ENCODE results near the gene IFTAP. TPM values are rescaled to one million over a fixed set of nuclear protein-coding genes. Genes with fewer than 3 reads are reported as not detected.
A peak's percentile ranks its signal among the peaks of the same experiment; 100 is the strongest.
"Not testable (repeated sequence)": the region's sequence is repeated elsewhere in the genome, so short reads cannot be mapped to it uniquely, and the experiment has no call there.

The IFTAP gene
- total RNA-seq, 1 donor from 2014 or later = 18.8 TPM

- DNase-seq (ENCODE audit: low spot score) = no peak
These were observed 44.3 kb downstream of the IFTAP start for GRCh38 chr11:36638556-36638955.

DNA sequence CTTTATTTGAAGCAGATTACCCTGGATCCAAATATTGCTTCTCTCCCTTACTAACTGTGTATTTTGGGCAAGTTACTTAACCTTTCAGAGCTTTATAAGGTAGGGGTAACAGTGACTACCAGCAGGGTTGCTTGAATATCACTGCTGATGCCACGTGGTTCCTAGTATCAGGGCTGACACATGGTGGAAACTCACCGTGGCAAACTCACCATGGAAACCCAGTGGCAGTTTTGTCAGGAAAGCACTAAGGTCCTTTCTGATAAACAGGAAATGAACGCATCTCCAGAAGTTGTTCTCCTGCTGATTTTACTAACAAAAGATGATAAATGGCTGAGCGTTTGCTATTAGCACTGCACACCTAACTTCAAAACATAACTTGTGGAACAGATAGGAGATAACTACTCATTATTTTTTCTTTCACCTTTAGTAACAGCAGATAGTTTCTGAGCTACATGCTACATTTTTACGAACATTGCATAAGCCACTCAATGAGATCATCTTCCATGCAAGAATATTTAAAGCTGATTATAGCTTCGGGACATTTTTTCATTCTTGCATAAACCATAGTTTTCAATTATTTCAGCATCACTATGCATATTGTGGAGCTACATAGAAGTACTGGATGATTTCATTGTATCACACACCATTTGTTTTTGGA lies 63.4 kb downstream of the IFTAP start:
- DNase-seq (ENCODE audit: low spot score) = no peak

GRCh38 chr11:36661359-36661758 lies 67.1 kb downstream of the IFTAP start:
- DNase-seq (ENCODE audit: low spot score) = not testable (repeated sequence)

- DNase-seq (ENCODE audit: low spot score) = peak; percentile 12
These were observed 78.6 kb downstream of the IFTAP start for GRCh38 chr11:36672815-36673450.

- not testable (repeated sequence) for DNase-seq (ENCODE audit: low spot score)
These were observed 85.2 kb downstream of the IFTAP start for GRCh38 chr11:36679547-36679946.

DNA sequence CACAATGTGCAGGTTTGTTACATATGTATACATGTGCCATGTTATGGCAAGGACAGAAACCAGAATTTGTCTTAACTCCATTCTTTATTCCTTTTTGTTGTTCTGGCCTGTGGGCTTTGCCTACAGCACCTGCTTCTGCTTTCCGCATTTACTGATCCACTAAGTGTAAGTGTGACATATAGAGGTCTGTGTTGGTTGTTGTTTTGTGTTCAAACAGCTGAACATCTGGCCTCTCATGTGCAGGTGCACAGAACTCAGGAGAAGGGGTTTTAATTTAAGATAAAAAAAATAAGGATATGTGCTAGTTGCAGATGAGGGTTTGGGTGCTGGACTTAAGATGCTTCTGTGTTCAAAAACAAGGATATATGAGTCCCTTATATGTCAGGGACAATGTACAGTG lies 89.5 kb downstream of the IFTAP start:
- no peak for DNase-seq (ENCODE audit: low spot score)

DNA sequence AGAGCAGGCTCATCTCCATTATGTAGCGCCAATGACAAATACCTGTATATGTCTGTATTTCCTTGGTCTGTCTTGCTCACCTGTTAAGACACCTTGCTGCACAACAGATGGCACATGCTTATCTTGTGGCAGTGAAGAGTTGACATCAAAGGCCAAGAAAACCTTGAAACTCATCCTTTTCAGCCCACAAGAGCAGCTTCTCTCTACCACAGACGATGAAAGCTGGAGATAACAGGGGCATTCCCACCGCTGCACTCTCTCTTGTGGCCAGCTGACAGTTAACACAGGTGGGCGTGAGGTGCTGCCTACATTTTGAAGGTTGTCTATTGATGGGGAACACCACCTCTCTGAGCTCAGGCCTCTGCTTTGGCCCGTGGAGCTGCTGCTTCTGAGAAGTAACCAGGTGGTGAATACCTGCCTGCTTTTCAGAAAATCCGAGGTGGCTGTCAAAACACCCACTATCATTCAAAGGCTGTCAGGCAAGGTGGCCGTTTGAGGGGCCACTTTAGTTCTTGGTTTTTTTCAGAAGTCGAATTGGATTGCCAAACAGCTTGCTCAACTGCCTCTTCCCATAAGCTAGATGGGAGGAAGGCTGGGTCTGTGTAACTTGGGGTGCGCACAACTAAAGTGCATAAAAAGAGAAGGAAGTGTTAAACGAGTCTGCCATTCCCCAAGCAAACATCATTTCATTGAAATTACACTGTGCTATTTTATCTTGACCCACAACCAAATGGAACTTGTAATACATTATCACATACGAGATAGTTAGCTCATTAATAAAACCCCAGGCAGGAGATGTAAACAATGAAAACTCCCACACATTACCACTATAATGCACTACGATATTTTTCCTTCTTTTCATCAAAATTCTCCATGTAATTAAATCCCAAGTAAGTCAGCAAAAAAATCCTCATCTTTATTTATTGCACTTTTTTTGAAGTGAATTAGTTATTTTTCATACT lies 90.8 kb downstream of the IFTAP start:
- DNase-seq (ENCODE audit: low spot score) = no peak

GRCh38 chr11:36688132-36688531 lies 93.8 kb downstream of the IFTAP start:
- no peak for DNase-seq (ENCODE audit: low spot score)

DNA sequence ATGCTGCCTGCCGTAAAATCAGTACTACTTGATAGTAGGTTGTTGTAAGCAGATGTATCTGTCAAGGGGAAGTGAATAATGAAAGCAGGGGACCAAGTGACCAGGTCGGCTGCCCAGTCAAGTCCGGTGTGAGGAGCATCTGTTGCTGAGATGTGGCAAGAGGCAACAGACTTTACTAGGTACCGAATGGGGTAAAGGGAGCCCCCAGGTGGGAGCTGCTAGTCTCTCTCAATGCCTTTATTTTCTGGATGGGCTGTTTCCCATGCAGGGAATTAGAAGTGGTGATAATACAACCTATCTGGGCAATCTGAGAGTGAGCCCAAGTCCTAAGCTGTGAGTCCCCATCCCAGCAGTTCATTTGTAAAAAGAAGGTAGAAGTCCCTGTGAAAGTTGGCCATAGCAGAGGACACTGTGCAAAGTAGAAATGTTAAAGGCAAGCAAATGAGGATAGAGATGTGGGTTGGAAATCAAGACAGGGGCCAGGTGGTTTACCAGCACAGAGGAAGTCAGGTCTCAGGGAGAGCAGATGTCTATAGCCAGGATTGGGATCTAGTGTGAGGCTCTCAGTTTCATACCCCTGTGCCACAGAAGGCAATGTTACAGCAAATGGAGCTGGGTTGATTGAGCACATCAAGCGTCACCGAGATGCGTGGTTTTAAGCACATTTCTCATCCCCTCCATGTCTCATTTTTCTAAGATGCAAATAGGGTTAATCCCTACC lies 94.4 kb downstream of the IFTAP start:
- DNase-seq (ENCODE audit: low spot score) = no peak

DNA sequence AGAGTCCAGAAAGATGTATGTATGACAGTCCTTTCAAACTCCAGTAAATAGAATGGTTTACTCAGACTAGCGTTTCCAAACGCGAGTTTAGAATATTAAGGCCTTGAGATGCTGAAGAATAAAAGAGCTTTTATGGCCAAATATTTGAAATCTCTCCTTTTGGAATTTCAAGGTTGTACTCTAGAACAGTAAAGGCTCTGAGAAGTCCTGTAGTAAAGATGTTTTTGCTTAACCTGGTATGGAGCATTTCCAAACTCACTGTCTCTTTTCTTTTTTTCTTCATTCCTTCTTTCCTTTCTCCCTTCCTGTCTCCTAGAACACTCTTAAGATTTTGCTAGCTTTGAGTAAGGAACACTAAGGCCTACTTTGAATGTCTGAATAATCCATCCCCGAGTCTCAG lies 95.1 kb downstream of the IFTAP start:
- DNase-seq (ENCODE audit: low spot score) = no peak

- DNase-seq (ENCODE audit: low spot score) = no peak
These were observed 98.4 kb downstream of the IFTAP start for GRCh38 chr11:36692704-36693103.

DNA sequence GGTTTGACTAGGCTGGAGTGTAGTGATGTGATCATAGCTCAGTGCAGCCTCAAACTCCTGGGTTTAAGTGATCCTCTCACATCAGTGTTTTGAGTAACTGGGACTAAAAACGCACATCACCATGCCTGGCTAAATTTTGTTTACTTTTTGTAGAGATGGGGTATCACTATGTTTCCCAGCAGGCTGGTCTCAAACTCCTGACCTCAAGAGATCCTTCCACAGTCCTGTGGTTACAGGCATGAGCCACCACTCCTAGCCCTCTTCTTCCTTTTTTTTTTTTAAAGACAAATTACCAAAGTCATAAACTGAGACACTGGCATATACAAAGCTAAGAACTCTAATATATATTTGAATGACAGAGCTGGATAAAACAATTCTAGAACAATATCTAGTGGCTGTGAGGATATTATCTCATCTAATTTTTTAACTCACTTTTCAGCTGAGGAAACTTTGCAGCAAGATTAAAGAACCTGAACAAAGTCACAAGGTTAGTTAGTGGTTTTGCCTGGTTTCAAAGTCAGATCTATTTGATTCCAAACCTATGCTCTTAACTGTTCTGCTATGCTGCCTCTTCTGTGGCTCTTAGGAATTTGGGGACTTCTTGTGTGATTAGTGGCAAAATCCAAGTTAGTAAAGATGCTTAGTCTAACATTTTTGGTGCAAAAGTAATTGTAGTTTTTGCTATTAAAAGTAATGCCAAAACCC lies 99.0 kb downstream of the IFTAP start:
- DNase-seq (ENCODE audit: low spot score) = no peak

DNA sequence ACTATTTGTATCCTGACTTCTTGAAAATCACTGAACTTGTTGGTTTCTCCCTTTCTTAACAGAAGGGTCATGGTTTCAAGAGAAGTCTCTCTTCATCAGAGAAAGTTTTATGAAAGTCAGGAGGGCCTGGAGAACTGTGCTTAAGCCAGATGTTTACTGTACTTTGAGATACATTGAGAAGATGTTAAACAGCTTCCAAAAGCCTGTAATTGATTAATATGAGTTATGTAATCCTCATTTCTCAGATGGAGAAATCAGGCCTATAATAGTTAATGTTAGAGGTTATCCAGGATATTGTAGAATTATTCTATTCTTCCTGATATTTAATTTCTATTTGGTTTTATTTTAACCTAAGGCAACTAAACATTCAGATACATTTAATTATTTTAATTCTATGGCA lies 100.8 kb downstream of the IFTAP start:
- DNase-seq (ENCODE audit: low spot score) = no peak

DNA sequence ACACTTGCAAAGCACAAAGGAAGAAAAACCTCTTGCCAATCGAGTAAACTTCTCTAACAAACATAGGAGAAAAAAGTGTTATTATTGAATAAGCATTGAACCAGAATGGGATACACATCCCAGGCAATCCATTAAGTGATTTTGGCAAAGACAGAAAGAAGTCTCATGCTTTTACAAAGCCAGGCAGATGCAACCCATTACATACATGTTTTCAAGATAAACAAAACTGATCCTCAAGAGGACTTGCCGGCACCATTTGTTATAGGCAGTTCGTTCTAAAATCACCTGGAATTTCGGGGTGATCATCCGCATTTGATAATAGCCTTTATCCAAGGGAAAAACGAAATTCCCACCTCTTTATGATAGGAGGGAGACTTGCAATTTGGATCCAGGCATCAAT lies 101.3 kb downstream of the IFTAP start:
- DNase-seq (ENCODE audit: low spot score) = no peak

DNA sequence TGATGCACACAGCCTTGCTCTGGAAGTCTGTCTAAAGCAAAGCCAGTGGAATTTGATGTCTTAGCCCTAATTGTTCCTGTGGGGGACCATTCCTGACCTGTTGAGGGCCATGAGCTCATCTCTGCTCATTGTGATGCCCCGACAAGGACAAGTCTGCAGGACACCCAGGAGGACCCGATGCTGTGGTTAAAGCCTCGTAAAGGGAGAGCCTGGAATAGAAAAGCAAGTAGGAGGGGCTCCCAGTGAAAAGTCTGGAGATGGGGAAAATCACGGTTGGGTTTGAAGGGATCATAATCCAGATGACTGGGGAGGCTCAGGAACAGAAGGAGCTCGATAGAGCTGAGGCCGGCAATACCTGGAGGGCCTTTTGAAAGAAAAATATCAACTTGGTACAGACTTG lies 102.2 kb downstream of the IFTAP start:
- no peak for DNase-seq (ENCODE audit: low spot score)

GRCh38 chr11:36699271-36699670 lies 105.0 kb downstream of the IFTAP start:
- no peak for DNase-seq (ENCODE audit: low spot score)

GRCh38 chr11:36700246-36700645 lies 105.9 kb downstream of the IFTAP start:
- DNase-seq (ENCODE audit: low spot score) = no peak

DNA sequence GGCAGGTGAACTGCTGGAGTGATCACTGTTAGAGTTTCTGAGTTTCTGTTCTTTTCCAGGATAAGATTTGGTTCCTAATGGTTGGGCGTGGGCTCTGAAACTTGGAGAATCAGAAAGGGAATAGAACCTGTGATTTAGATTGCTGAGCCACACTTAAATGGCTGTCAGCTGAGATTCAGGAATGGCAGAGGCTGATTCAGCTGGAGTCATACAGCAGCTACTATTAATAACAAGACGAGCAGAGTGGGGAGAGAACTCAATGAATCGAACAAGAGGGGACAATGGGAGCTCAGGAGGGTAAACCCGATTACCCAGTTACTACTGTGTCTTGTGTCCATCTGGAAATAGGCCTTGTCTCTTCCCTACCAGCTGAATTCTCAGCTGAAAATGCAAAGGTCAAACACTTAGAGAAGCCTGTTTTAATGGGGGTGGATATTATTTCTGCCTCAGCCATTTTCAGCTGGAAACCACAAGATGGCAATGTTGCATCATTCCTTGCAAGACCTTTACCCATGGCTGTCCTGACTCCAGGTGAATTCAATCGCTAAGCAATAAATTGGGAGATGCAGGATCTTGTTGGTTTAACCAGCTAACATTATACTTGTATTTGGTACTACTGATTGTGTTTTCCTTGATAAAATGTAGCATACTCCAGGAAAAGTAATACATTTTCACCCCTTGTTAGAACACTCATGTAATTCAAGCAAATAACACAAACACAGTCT lies 108.2 kb downstream of the IFTAP start:
- DNase-seq (ENCODE audit: low spot score) = peak; percentile 22

DNA sequence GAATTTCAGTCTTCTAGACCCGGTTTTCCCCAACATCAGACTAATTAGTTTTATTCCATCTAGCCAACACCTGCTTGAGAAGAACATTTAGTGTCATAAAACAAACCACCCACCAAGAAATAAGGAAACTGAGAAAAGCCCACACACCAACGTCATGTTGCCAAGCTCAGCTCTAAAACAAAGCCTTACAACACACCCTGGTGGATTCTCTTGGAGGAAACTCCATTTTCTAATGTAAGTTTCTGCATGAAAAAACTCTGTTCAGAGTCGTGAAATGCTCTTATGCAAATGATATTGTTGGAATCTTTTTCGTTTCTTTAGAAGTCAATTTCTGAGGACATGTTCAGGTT lies 108.7 kb downstream of the IFTAP start:
- no peak for DNase-seq (ENCODE audit: low spot score)
